Left ventricle myocardium inferior (tissue), 1 donor: Measurements from ENCODE around the gene CDCP2. TPM values are rescaled to one million over a fixed set of nuclear protein-coding genes. Genes with fewer than 3 reads are reported as not detected.

Experiments used
- DNase-seq: peaks from one replicate; pipeline ENCODE4 v3.0.0-alpha.2; 2020
- H3K27ac ChIP-seq: fragments of 200-600 bp; replicated peaks from 2 replicates; pipeline ENCODE4 v1.8.0; 2021
- H3K27me3 ChIP-seq: fragments of 200-600 bp; 2 replicates; pipeline ENCODE4 v1.8.0; 2021; ENCODE audit warnings: low read depth
- H3K36me3 ChIP-seq: fragments of 200-600 bp; 2 replicates; pipeline ENCODE4 v1.8.0; 2021
- H3K4me1 ChIP-seq: fragments of 200-600 bp; 2 replicates; pipeline ENCODE4 v1.8.0; 2021
- H3K4me3 ChIP-seq: fragments of 200-600 bp; 2 replicates; pipeline ENCODE4 v1.8.0; 2021; ENCODE audit warnings: mild to moderate bottlenecking, moderate library complexity
- H3K9me3 ChIP-seq: fragments of 200-600 bp; replicated peaks from 2 replicates; pipeline ENCODE4 v1.8.0; 2021
- CTCF ChIP-seq: fragments of 200-600 bp; IDR thresholded peaks from 2 replicates; pipeline ENCODE4 v1.8.0; 2021; ENCODE audit warnings: antibody characterized with exemption, mild to moderate bottlenecking, borderline replicate concordance
- intact Hi-C: fragments of 100-400 bp; cut with micrococcal nuclease; formaldehyde crosslinking; loops from one replicate; pipeline ENCODE4 v1.11.0; 2022
- total RNA-seq: library from RNA; stranded (reverse); fragmentation: NEBNext Ultra II Directional; extraction: Animal tissue kit (Norgen Biotek cat#: 25700); gene quantifications from one replicate; pipeline ENCODE4 v1.2.1, GENCODE V29; 2021
- donor health status: DM: no; HTN: yes; CAD: no; lungs with severe emphysema.

CDCP2 gene
- total RNA-seq, 1 donor from 2014 or later: not detected

DNA sequence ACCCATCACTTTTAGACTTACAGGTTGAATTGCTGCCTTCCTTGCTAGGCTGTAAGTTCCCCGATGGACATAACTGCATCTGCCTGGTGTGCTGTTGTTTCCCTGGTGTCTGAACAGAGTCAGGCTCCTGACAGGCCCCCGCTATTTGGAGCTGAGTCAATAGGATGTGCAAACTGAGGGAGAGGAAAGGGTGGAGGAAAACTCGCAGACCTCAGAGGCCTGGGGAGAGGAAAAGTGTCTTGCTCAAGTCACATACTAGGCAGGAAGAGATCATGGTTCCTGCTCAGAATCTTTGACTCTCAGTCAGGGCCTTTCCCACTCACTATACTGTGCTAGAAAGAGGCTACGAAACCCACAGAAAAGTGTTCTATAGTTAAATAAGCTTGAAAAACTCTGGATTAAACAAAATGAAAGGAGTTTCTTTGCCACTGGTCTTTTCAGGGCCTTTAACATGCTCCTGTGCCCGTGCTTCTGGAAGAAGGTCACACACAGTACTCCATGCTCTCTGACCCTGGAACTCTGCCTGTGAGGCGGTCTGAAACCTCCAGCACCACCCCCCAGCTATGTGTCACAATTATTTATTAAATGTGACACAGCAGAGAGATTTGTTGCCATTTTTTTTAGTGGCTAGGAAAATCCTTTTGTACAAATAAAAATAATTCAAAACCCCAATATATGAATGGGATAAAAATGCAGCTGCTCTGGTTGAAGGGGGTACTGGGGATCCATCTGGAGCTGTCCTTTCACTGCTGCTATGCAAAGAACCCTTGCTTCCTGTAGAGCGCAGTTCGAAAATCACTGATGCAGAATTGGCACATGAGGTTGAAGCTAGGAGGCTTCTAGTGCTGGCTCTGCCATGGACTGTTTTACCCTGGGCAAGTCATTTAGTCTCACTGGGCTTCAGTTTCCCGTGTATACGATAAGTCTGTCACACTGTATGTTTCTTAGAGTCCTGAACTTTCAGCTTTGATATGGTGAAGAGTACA lies 20.1 kb upstream of the CDCP2 start:
- Histone ChIP-seq H3K36me3 (peaks cover 3% of the 10 kb centered on the region), H3K9me3 (no peaks in the 10 kb centered on the region), H3K27ac (no peak overlapping the region), H3K27me3 (no peaks in the 10 kb centered on the region), H3K4me3 (no peak overlapping the region), H3K4me1 (no peaks in the 10 kb centered on the region)
- no peak for DNase-seq
- no peak for TF ChIP-seq CTCF
- intact Hi-C loops: no loop called here

- H3K27me3 ChIP-seq: no peaks in the 10 kb centered on the region
- H3K4me3 ChIP-seq: no peak overlapping the region
- H3K4me1 ChIP-seq: no peaks in the 10 kb centered on the region
- DNase-seq: no peak
- H3K27ac ChIP-seq: no peak overlapping the region
- intact Hi-C loops: no loop called here
- no peaks in the 10 kb centered on the region for H3K9me3 ChIP-seq
- TF ChIP-seq CTCF: no peak
- H3K36me3 ChIP-seq: no peaks in the 10 kb centered on the region
Observed at GRCh38 chr1:54171606-54172005, 18.8 kb upstream of the CDCP2 start.

- Histone ChIP-seq H3K4me1 (no peaks in the 10 kb centered on the region), H3K27ac (no peak overlapping the region), H3K36me3 (no peaks in the 10 kb centered on the region), H3K4me3 (no peak overlapping the region), H3K27me3 (no peaks in the 10 kb centered on the region), H3K9me3 (no peaks in the 10 kb centered on the region)
- DNase-seq: no peak
- TF ChIP-seq CTCF: no peak
- intact Hi-C loops: no loop called here
Observed at GRCh38 chr1:54171016-54171415, 18.2 kb upstream of the CDCP2 start.

DNA sequence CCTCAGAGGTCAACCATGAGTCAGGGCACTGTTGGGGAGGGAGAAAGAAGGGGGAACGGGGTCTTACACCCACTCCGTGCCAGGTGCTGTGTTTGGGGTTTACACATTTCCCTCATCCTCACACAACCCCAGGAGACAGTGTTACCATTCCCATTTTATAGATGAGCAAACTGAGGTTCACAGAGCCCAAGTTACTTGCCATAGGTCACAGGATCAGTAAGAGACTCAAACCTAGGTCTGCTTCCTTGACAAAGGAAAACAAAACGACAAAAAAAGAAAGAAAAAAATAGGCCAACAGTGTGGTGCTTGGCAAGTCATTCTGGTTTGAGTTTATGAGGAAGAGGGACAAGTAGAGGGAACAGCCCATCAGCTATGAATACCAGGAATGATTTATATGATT lies 16.3 kb upstream of the CDCP2 start:
- no peak overlapping the region for H3K27ac ChIP-seq
- peaks cover 7% of the 10 kb centered on the region for H3K27me3 ChIP-seq
- no peaks in the 10 kb centered on the region for H3K9me3 ChIP-seq
- TF ChIP-seq CTCF: no peak
- no peaks in the 10 kb centered on the region for H3K4me1 ChIP-seq
- H3K4me3 ChIP-seq: no peak overlapping the region
- no peak for DNase-seq
- H3K36me3 ChIP-seq: no peaks in the 10 kb centered on the region
- intact Hi-C loops: no loop called here

- Histone ChIP-seq H3K9me3 (no peaks in the 10 kb centered on the region), H3K36me3 (no peaks in the 10 kb centered on the region), H3K4me1 (no peaks in the 10 kb centered on the region), H3K27me3 (peaks cover 7% of the 10 kb centered on the region), H3K27ac (no peak overlapping the region), H3K4me3 (no peak overlapping the region)
- intact Hi-C loops: no loop called here
- DNase-seq: no peak
- TF ChIP-seq CTCF: no peak
Observed at GRCh38 chr1:54168206-54168965, 15.6 kb upstream of the CDCP2 start.
